ENCODE results near the gene GAREM1. TPM values are rescaled to one million over a fixed set of nuclear protein-coding genes. Genes with fewer than 3 reads are reported as not detected.

GAREM1 gene
- total RNA-seq, 1 experiment from 2014 or later = 4.7 TPM

GRCh38 chr18:32368991-32369390 lies 101.7 kb downstream of the GAREM1 start:
- Histone ChIP-seq H3K9me3 (ENCODE audit: control insufficient read depth, insufficient read depth, low read depth, low read length) (no peaks in the 10 kb centered on the region), H3K27ac (ENCODE audit: low read length) (no peak overlapping the region), H3K4me3 (ENCODE audit: low read depth in 2 of 2, low read length in 2 of 2) (no peak overlapping the region), H3K27me3 (ENCODE audit: control insufficient read depth, insufficient read depth, low read length) (no peaks in the 10 kb centered on the region), H3K4me1 (ENCODE audit: control insufficient read depth, insufficient read depth, low read length) (no peaks in the 10 kb centered on the region), H3K36me3 (ENCODE audit: control insufficient read depth, insufficient read depth, low read length) (no peaks in the 10 kb centered on the region)
- intact Hi-C loops (cut with micrococcal nuclease; ENCODE audit: unreplicated experiment) = no loop called here
- CTCF ChIA-PET = no interaction called here
- BruUV-seq (replicated peaks) = no TSS peak
- ATAC-seq (no peak), DNase-seq (ENCODE audit: low read depth, low spot score) (no peak)
- in situ Hi-C loops (cut with HindIII; ENCODE audit: low pct_unique_long_range_greater_than_20kb, low sequenced_read_pairs) = no loop called here
- TF ChIP-seq SIN3A (IDR thresholded peaks at IDR 0.05; ENCODE audit: borderline replicate concordance, insufficient read depth, low read depth, low read length) (no peak), TCF7L2 (IDR thresholded peaks at IDR 0.05; ENCODE audit: low read depth, low read length) (no peak), POLR2AphosphoS5 (IDR thresholded peaks at IDR 0.05; ENCODE audit: low read depth, low read length) (no peak), CTCF (IDR thresholded peaks at IDR 0.05) (no peak)
- TF ChIP-seq, protein P1, sequence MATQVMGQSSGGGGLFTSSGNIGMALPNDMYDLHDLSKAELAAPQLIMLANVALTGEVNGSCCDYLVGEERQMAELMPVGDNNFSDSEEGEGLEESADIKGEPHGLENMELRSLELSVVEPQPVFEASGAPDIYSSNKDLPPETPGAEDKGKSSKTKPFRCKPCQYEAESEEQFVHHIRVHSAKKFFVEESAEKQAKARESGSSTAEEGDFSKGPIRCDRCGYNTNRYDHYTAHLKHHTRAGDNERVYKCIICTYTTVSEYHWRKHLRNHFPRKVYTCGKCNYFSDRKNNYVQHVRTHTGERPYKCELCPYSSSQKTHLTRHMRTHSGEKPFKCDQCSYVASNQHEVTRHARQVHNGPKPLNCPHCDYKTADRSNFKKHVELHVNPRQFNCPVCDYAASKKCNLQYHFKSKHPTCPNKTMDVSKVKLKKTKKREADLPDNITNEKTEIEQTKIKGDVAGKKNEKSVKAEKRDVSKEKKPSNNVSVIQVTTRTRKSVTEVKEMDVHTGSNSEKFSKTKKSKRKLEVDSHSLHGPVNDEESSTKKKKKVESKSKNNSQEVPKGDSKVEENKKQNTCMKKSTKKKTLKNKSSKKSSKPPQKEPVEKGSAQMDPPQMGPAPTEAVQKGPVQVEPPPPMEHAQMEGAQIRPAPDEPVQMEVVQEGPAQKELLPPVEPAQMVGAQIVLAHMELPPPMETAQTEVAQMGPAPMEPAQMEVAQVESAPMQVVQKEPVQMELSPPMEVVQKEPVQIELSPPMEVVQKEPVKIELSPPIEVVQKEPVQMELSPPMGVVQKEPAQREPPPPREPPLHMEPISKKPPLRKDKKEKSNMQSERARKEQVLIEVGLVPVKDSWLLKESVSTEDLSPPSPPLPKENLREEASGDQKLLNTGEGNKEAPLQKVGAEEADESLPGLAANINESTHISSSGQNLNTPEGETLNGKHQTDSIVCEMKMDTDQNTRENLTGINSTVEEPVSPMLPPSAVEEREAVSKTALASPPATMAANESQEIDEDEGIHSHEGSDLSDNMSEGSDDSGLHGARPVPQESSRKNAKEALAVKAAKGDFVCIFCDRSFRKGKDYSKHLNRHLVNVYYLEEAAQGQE (IDR thresholded peaks at IDR 0.05; ENCODE audit: insufficient read depth in 1 of 2, low read depth in 2 of 2, low read length in 1 of 2) = no peak
- POLR2A ChIA-PET = no interaction called here

- H3K27ac ChIP-seq (ENCODE audit: low read length) = no peak overlapping the region
- no peaks in the 10 kb centered on the region for H3K27me3 ChIP-seq (ENCODE audit: control insufficient read depth, insufficient read depth, low read length)
- intact Hi-C loops (cut with micrococcal nuclease; ENCODE audit: unreplicated experiment) (no loop called here), in situ Hi-C loops (cut with HindIII; ENCODE audit: low pct_unique_long_range_greater_than_20kb, low sequenced_read_pairs) (no loop called here)
- no peak for ATAC-seq
- POLR2A ChIA-PET = no interaction called here
- H3K4me3 ChIP-seq (ENCODE audit: low read depth in 2 of 2, low read length in 2 of 2) = no peak overlapping the region
- DNase-seq (ENCODE audit: low read depth, low spot score) = no peak
- no peak for TF ChIP-seq TCF7L2 (IDR thresholded peaks at IDR 0.05; ENCODE audit: low read depth, low read length)
- no peak for TF ChIP-seq POLR2AphosphoS5 (IDR thresholded peaks at IDR 0.05; ENCODE audit: low read depth, low read length)
- TF ChIP-seq SIN3A (IDR thresholded peaks at IDR 0.05; ENCODE audit: borderline replicate concordance, insufficient read depth, low read depth, low read length) = no peak
- TF ChIP-seq, protein P1 (IDR thresholded peaks at IDR 0.05; ENCODE audit: insufficient read depth in 1 of 2, low read depth in 2 of 2, low read length in 1 of 2) = no peak
- no peak for TF ChIP-seq CTCF (IDR thresholded peaks at IDR 0.05)
- BruUV-seq (replicated peaks) = no TSS peak
- no peaks in the 10 kb centered on the region for H3K4me1 ChIP-seq (ENCODE audit: control insufficient read depth, insufficient read depth, low read length)
- no peaks in the 10 kb centered on the region for H3K36me3 ChIP-seq (ENCODE audit: control insufficient read depth, insufficient read depth, low read length)
- CTCF ChIA-PET = no interaction called here
- no peaks in the 10 kb centered on the region for H3K9me3 ChIP-seq (ENCODE audit: control insufficient read depth, insufficient read depth, low read depth, low read length)
Measured at GRCh38 chr18:32368170-32368569, 102.5 kb downstream of the GAREM1 start.

Measured in Panc1 (cell line).